Measurements from ENCODE around the gene CPN2.

DNA sequence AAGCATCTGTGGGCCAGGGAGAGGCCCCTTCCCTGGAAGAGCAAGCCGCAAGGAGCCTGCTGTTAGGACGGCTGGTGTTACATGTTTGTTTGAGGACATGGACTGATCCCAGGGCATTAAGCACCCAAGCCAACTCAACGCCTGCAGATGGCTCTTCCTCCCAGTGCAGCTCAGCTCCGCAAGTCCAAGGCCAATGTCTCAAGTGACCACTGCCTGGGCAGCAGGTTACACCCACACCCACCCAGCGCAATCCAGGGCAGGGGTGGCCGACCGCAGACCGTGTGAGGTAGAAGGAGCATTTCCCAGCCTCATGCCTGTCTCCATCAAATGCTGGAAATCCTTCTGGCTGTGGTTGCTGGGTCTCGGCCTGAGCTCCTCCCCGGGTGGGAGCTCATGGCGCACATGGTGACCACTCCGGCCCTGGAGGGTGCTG is 33.5 kb upstream of the CPN2 start:
- TF ChIP-seq CTCF (IDR thresholded peaks at IDR 0.05; ENCODE audit: poor library complexity, severe bottlenecking) (no peak), REST (IDR thresholded peaks at IDR 0.05; ENCODE audit: borderline replicate concordance) (no peak), EP300 (conservative IDR thresholded peaks at IDR 0.05; ENCODE audit: poor library complexity, severe bottlenecking) (no peak), SMC3 (conservative IDR thresholded peaks at IDR 0.05; ENCODE audit: poor library complexity) (no peak), POLR2AphosphoS5 (IDR thresholded peaks at IDR 0.05) (no peak), TAF1 (IDR thresholded peaks at IDR 0.05; ENCODE audit: low read depth) (no peak), RAD21 (conservative IDR thresholded peaks at IDR 0.05) (no peak), EZH2 (IDR thresholded peaks at IDR 0.05; ENCODE audit: borderline replicate concordance, insufficient read depth, low read length, poor library complexity, severe bottlenecking) (no peak), MXI1 (conservative IDR thresholded peaks at IDR 0.05; ENCODE audit: poor library complexity, severe bottlenecking) (no peak)
